ENCODE results near the gene SSX4. TPM values are rescaled to one million over a fixed set of nuclear protein-coding genes. Genes with fewer than 3 reads are reported as not detected.
"Not testable (repeated sequence)": the region's sequence is repeated elsewhere in the genome, so short reads cannot be mapped to it uniquely, and the experiment has no call there.

Gene SSX4, protein sequence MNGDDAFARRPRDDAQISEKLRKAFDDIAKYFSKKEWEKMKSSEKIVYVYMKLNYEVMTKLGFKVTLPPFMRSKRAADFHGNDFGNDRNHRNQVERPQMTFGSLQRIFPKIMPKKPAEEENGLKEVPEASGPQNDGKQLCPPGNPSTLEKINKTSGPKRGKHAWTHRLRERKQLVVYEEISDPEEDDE
- total RNA-seq (2014; rRNA removed; shearing (Covaris generic); ENCODE audit: low replicate concordance) = not detected in 2 replicates

DNA sequence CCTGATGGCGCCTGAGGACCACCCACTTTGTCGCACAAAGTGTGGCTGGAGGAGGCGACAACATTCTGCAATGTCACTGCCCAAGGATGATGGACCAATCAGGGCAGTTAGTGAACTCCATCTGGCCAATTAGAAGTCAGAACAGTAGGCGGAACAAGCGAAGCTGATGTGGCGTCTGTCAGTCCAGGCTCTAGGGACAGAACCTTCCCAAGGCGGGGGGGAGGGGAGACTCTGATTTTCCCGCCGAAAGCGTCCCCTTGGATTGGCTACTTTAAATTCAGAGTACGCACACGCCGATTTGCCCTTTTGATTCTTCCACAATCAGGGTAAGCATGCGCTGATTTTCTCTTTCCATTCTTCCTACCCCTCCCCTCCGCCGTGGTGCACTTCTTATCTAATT lies at the start of gene SSX4:
SSX4 (plus strand) TSS at position 301 of the 400 bp plus-strand sequence. CDS start 515 bp downstream, outside the sequence.
- H2AFZ ChIP-seq (ENCODE audit: low read length); H3K79me2 ChIP-seq (ENCODE audit: low read length); H3K4me2 ChIP-seq (ENCODE audit: low read depth, low read length, poor library complexity, severe bottlenecking); H3K4me3 ChIP-seq (ENCODE audit: low read length); H3K27me3 ChIP-seq (ENCODE audit: low read length); H3K9ac ChIP-seq (ENCODE audit: low read length); H3K9me3 ChIP-seq (ENCODE audit: low read length); H3K4me1 ChIP-seq (ENCODE audit: low read length); H3K36me3 ChIP-seq (ENCODE audit: insufficient read depth, low read length); H3K27ac ChIP-seq (ENCODE audit: low read length); H4K20me1 ChIP-seq (ENCODE audit: insufficient read depth, low read depth, low read length); DNase-seq; H3K9me2 ChIP-seq (replicated peaks; ENCODE audit: insufficient read depth, low read length): not testable (repeated sequence)

DNA sequence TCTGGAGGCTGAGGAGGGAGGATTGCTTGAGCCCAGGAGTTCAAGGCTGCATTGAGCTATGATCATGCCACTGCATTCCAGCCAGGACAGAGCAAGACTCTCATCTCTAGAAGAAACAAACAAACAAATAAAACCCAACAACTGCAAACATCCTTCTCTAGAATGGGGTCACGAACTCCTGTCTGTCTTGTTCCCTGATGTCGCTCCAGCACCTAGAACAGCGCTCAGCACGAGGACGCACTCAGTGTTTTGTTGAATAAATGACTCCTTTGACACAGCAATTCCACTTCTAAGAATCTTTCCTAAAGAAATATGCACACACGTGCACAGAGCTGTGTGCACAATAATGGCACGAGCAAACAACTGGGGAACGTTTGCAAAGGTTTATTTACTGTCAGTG lies 37.3 kb upstream of the SSX4 start:
- not testable (repeated sequence) for H3K9me2 ChIP-seq (replicated peaks; ENCODE audit: insufficient read depth, low read length); H3K4me2 ChIP-seq (ENCODE audit: low read depth, low read length, poor library complexity, severe bottlenecking); H3K79me2 ChIP-seq (ENCODE audit: low read length); H4K20me1 ChIP-seq (ENCODE audit: insufficient read depth, low read depth, low read length); H3K9ac ChIP-seq (ENCODE audit: low read length); H3K4me1 ChIP-seq (ENCODE audit: low read length); H3K27me3 ChIP-seq (ENCODE audit: low read length); H3K9me3 ChIP-seq (ENCODE audit: low read length); H3K27ac ChIP-seq (ENCODE audit: low read length); H3K4me3 ChIP-seq (ENCODE audit: low read length); H3K36me3 ChIP-seq (ENCODE audit: insufficient read depth, low read length); H2AFZ ChIP-seq (ENCODE audit: low read length); DNase-seq

DNA sequence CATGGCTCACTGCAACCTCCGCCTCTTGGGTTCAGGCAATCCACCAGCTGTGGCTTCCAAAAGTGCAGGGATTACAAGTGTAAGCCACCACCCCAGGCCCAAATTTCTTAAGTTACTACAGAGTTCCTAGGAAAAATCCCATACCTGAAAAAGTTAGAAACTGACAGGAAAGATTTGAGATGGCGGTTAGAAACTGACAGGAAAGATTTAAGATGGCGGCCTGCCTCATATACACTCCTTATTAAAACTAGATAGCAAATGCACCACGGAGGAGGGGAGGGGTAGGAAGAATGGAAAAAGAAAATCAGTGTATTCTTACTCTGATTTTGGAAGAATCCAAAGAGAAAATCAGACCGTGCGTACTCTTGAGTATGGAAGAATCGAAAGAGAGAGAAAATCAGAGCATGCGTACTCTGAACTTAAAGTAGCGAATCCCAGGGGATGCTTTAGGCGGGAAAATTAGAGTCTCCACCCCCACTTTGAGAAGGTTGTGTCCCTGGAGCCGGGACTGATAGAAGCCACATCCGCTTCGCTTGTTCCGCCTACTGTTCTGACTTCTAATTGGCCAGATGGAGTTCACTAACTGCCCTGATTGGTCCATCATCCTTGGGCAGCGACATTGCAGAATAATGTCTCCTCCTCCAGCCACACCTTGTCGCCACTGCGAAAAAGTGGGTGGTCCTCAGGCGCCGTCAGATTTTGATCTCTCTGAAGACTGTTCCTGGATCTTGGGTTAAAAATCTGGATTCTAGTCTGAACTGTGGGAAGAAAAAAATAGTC lies 26.8 kb upstream of the SSX4 start, which contains the start of gene SSX3:
SSX3 (minus strand) TSS at position 389 of the 780 bp plus-strand sequence. CDS start 1,454 bp downstream, outside the sequence.
- DNase-seq; H3K36me3 ChIP-seq (ENCODE audit: insufficient read depth, low read length); H3K4me2 ChIP-seq (ENCODE audit: low read depth, low read length, poor library complexity, severe bottlenecking); H3K9me2 ChIP-seq (replicated peaks; ENCODE audit: insufficient read depth, low read length); H3K79me2 ChIP-seq (ENCODE audit: low read length); H3K9me3 ChIP-seq (ENCODE audit: low read length); H3K27ac ChIP-seq (ENCODE audit: low read length); H4K20me1 ChIP-seq (ENCODE audit: insufficient read depth, low read depth, low read length); H2AFZ ChIP-seq (ENCODE audit: low read length); H3K9ac ChIP-seq (ENCODE audit: low read length); H3K4me3 ChIP-seq (ENCODE audit: low read length); H3K27me3 ChIP-seq (ENCODE audit: low read length); H3K4me1 ChIP-seq (ENCODE audit: low read length): not testable (repeated sequence)

DNA sequence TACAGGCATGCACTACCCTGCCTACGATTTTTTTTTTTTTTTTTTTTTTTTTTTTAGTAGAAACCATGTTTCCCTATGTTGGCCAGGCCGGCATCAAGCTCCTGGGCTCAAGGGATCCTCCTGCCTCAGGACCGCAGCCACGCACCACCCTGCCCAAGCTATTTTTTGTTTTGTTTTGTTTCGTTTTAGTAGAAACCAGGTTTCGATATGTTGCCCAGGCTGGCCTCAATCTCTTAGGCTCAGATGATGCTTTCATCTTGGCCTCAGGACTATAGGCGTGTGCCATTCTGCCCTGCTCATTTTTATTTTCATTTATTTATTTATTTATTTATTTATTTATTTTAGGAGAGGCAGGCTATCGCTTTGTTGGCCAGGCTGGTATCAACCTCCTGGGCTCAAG lies 25.7 kb upstream of the SSX4 start:
- no peaks in the 10 kb centered on the region for H3K27me3 ChIP-seq (ENCODE audit: low read length)
- no peaks in the 10 kb centered on the region for H4K20me1 ChIP-seq (ENCODE audit: insufficient read depth, low read depth, low read length)
- no peaks in the 10 kb centered on the region for H3K79me2 ChIP-seq (ENCODE audit: low read length)
- H3K4me2 ChIP-seq (ENCODE audit: low read depth, low read length, poor library complexity, severe bottlenecking) = no peak overlapping the region
- H3K9ac ChIP-seq (ENCODE audit: low read length) = no peak overlapping the region
- no peak overlapping the region for H3K27ac ChIP-seq (ENCODE audit: low read length)
- H2AFZ ChIP-seq (ENCODE audit: low read length) = no peak overlapping the region
- no peaks in the 10 kb centered on the region for H3K9me3 ChIP-seq (ENCODE audit: low read length)
- no peak overlapping the region for H3K4me3 ChIP-seq (ENCODE audit: low read length)
- DNase-seq = no peak
- H3K9me2 ChIP-seq (replicated peaks; ENCODE audit: insufficient read depth, low read length) = no peaks in the 10 kb centered on the region
- no peaks in the 10 kb centered on the region for H3K36me3 ChIP-seq (ENCODE audit: insufficient read depth, low read length)
- H3K4me1 ChIP-seq (ENCODE audit: low read length) = no peaks in the 10 kb centered on the region

DNA sequence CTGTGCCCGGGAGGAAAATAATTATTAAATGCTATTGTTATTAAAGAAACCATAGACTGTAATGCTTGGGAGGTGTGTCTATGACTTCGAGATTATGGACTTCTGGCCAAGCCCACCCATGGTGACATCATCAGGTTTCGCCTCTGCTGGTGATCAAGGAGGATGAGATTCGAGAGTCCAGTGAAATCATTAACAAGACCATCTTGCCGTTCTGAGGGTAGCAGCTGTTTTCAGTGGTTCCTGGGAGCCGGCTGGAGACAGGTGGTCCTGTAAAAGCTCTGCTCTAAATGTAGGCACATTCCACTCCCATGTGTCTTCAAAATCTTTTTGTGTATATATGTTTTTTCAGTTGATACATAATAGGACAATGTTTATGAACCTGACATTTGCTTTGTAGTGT lies 24.1 kb upstream of the SSX4 start:
- H4K20me1 ChIP-seq (ENCODE audit: insufficient read depth, low read depth, low read length); DNase-seq; H2AFZ ChIP-seq (ENCODE audit: low read length); H3K4me3 ChIP-seq (ENCODE audit: low read length); H3K4me1 ChIP-seq (ENCODE audit: low read length); H3K9ac ChIP-seq (ENCODE audit: low read length); H3K36me3 ChIP-seq (ENCODE audit: insufficient read depth, low read length); H3K9me2 ChIP-seq (replicated peaks; ENCODE audit: insufficient read depth, low read length); H3K4me2 ChIP-seq (ENCODE audit: low read depth, low read length, poor library complexity, severe bottlenecking); H3K79me2 ChIP-seq (ENCODE audit: low read length); H3K9me3 ChIP-seq (ENCODE audit: low read length); H3K27me3 ChIP-seq (ENCODE audit: low read length); H3K27ac ChIP-seq (ENCODE audit: low read length): not testable (repeated sequence)

DNA sequence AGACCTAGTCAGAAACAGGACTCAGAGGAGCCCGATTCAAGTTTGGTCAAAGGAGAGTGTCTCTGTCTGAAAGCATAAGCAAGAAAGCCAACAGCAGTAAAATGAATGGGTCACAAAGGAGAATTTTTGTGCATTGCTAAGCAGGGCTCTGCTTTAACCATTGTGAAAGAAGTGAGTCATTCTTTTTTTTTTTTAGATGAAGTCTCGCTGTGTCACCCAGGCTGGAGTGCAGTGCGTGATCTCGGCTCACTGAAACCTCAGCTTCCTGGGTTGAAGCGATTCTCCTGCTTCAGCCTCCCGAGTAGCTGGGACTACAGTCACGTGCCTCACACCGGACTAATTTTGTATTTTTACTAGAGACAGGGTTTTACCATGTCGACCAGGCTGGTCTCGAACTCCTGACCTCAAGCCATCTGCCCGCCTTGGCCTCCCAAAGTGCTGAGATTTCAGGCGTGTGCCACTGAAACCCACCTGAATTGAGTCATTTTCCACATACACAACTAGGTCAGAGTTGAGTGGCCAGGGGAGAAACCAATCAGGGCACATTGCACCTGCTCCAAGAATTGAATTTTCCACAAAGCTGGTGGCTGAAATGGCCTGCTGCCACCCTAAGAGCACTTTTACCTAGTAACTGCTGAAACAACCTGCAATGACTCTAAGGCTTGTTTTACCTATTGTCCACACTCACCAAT lies 15.5 kb upstream of the SSX4 start:
- not testable (repeated sequence) for H3K36me3 ChIP-seq (ENCODE audit: insufficient read depth, low read length); H3K27me3 ChIP-seq (ENCODE audit: low read length); H3K9ac ChIP-seq (ENCODE audit: low read length); H3K4me2 ChIP-seq (ENCODE audit: low read depth, low read length, poor library complexity, severe bottlenecking); H3K9me2 ChIP-seq (replicated peaks; ENCODE audit: insufficient read depth, low read length); H4K20me1 ChIP-seq (ENCODE audit: insufficient read depth, low read depth, low read length); H2AFZ ChIP-seq (ENCODE audit: low read length); DNase-seq; H3K9me3 ChIP-seq (ENCODE audit: low read length); H3K4me1 ChIP-seq (ENCODE audit: low read length); H3K4me3 ChIP-seq (ENCODE audit: low read length); H3K27ac ChIP-seq (ENCODE audit: low read length); H3K79me2 ChIP-seq (ENCODE audit: low read length)

DNA sequence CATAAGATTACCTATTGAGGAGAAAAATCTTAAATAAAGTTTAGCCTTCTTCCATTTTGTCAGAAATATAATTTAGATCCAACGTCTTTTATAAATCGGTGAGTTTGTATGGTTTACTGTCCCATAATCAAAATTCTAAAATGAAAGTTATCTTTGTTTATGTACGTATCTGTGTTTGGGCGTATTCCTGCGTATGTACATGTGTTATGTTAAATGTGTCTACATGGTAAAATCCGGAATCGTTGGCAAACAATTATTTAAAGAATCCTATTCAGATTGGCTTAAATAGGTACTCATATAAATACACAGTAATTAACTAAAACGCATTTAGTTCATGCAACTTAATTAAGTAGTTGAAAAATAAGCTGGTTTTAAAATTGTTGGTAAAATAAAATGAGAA lies 12.9 kb upstream of the SSX4 start:
- not testable (repeated sequence) for H3K9me2 ChIP-seq (replicated peaks; ENCODE audit: insufficient read depth, low read length); H3K4me3 ChIP-seq (ENCODE audit: low read length); H3K4me2 ChIP-seq (ENCODE audit: low read depth, low read length, poor library complexity, severe bottlenecking); H4K20me1 ChIP-seq (ENCODE audit: insufficient read depth, low read depth, low read length); H3K27me3 ChIP-seq (ENCODE audit: low read length); H3K27ac ChIP-seq (ENCODE audit: low read length); H3K9ac ChIP-seq (ENCODE audit: low read length); H3K4me1 ChIP-seq (ENCODE audit: low read length); H2AFZ ChIP-seq (ENCODE audit: low read length); H3K36me3 ChIP-seq (ENCODE audit: insufficient read depth, low read length); H3K79me2 ChIP-seq (ENCODE audit: low read length); H3K9me3 ChIP-seq (ENCODE audit: low read length); DNase-seq

DNA sequence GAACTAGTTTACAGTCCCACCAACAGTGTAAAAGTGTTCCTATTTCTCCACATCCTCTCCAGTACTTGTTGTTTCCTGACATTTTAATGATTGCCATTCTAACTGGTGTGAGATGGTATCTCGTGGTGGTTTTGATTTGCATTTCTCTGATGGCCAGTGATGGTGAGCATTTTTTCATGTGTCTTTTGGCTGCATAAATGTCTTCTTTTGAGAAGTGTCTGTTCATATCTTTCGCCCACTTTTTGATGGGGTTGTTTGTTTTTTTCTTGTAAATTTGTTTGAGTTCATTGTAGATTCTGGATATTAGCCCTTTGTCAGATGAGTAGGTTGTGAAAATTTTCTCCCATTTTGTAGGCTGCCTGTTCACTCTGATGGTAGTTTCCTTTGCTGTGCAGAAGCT lies 13.6 kb downstream of the SSX4 start:
- not testable (repeated sequence) for H3K27ac ChIP-seq (ENCODE audit: low read length); H3K27me3 ChIP-seq (ENCODE audit: low read length); H3K9me3 ChIP-seq (ENCODE audit: low read length)

More for the DNA sequence above, 13.6 kb downstream of the SSX4 start:
- H3K4me2 ChIP-seq (ENCODE audit: low read depth, low read length, poor library complexity, severe bottlenecking); H3K36me3 ChIP-seq (ENCODE audit: insufficient read depth, low read length); H3K9me2 ChIP-seq (replicated peaks; ENCODE audit: insufficient read depth, low read length); H3K4me3 ChIP-seq (ENCODE audit: low read length); H3K9ac ChIP-seq (ENCODE audit: low read length); DNase-seq; H4K20me1 ChIP-seq (ENCODE audit: insufficient read depth, low read depth, low read length); H3K4me1 ChIP-seq (ENCODE audit: low read length); H2AFZ ChIP-seq (ENCODE audit: low read length); H3K79me2 ChIP-seq (ENCODE audit: low read length): not testable (repeated sequence)
